DOHH2 (cell line): ENCODE results near the gene MGME1.

ENCODE experiments used
- H3F3A ChIP-seq: fragments of 200-600 bp; sonication (generic), shearing (Covaris generic); 2 replicates; pipeline ENCODE4 v1.6.0; 2016; ENCODE audit warnings: antibody characterized with exemption, mild to moderate bottlenecking; ENCODE audit not compliant: control insufficient read depth, insufficient read depth
- H3K27ac ChIP-seq: fragments of 200-600 bp; sonication (generic); 2 replicates; pipeline ENCODE4 v1.5.1; 2014; ENCODE audit warnings: low read depth, mild to moderate bottlenecking, low read length, moderate library complexity
- H3K27me3 ChIP-seq: fragments of 200-600 bp; sonication (generic); 2 replicates; pipeline ENCODE4 v1.6.1; 2014; ENCODE audit warnings: mild to moderate bottlenecking, low read length, mixed read lengths; ENCODE audit not compliant: control insufficient read depth
- H3K36me3 ChIP-seq: fragments of 200-600 bp; sonication (generic); 2 replicates; pipeline ENCODE4 v1.6.1; 2014; ENCODE audit warnings: mild to moderate bottlenecking, low read length, moderate library complexity, mixed read lengths; ENCODE audit not compliant: control insufficient read depth
- H3K4me1 ChIP-seq: fragments of 200-600 bp; sonication (generic); 2 replicates; pipeline ENCODE4 v1.6.1; 2014; ENCODE audit warnings: mild to moderate bottlenecking, low read length, mixed read lengths; ENCODE audit not compliant: control insufficient read depth
- H3K4me2 ChIP-seq: fragments of 200-600 bp; sonication (generic); 2 replicates; pipeline ENCODE4 v1.6.0; 2014; ENCODE audit warnings: mild to moderate bottlenecking, low read length, moderate library complexity
- H3K4me3 ChIP-seq: fragments of 200-600 bp; sonication (generic); 2 replicates; pipeline ENCODE4 v1.5.1; 2014; ENCODE audit warnings: mild to moderate bottlenecking, low read length, mixed read lengths
- H3K79me2 ChIP-seq: fragments of 200-600 bp; sonication (generic); 2 replicates; pipeline ENCODE4 v1.6.1; 2014; ENCODE audit warnings: mild to moderate bottlenecking, low read length, mixed read lengths; ENCODE audit not compliant: control insufficient read depth
- H3K9me2 ChIP-seq: fragments of 200-600 bp; sonication (generic); replicated peaks from 2 replicates; pipeline ENCODE4 v1.6.1; 2014; ENCODE audit warnings: mild to moderate bottlenecking, low read length, mixed read lengths; ENCODE audit not compliant: control insufficient read depth
- H3K9me3 ChIP-seq: fragments of 200-600 bp; sonication (generic); 2 replicates; pipeline ENCODE4 v1.6.1; 2014; ENCODE audit warnings: antibody characterized with exemption, low read length, mixed read lengths; ENCODE audit not compliant: control insufficient read depth, insufficient read depth
- H4K20me1 ChIP-seq: fragments of 200-600 bp; sonication (generic); 2 replicates; pipeline ENCODE4 v1.6.0; 2014; ENCODE audit warnings: low read depth, mild to moderate bottlenecking, antibody characterized with exemption, low read length, moderate library complexity; ENCODE audit not compliant: control insufficient read depth, insufficient read depth
- CTCF ChIP-seq: fragments of 200-600 bp; sonication (generic); IDR thresholded peaks from one replicate; pipeline ENCODE4 v1.5.1; 2014; ENCODE audit warnings: antibody characterized with exemption, mild to moderate bottlenecking, low read depth, low read length; ENCODE audit not compliant: poor library complexity, severe bottlenecking
- EZH2phosphoT487 ChIP-seq: fragments of 200-600 bp; sonication (generic); IDR thresholded peaks from 2 replicates; pipeline ENCODE4 v1.6.1; 2017; ENCODE audit warnings: borderline replicate concordance, mild to moderate bottlenecking, antibody characterized with exemption, low read length, moderate library complexity, mixed read lengths

The MGME1 gene

GRCh38 chr20:17946040-17946439, 22.8 kb upstream of the MGME1 start:
- TF ChIP-seq EZH2phosphoT487 (no peak), CTCF (no peak)
- peaks cover 78% of the 10 kb centered on the region for H3K79me2 ChIP-seq
- H4K20me1 ChIP-seq = peaks cover 47% of the 10 kb centered on the region; the same call in 1 of the 2 replicates

GRCh38 chr20:17946572-17947473, 22.0 kb upstream of the MGME1 start:
- Histone ChIP-seq H3K9me2 (no peaks in the 10 kb centered on the region), H3K79me2 (peaks cover 86% of the 10 kb centered on the region), H3K4me2 (peak overlapping the region; percentile 80), H3K4me1 (peaks cover 100% of the 10 kb centered on the region), H3K36me3 (peaks cover 99% of the 10 kb centered on the region), H3K27me3 (no peaks in the 10 kb centered on the region), H3F3A (peaks cover 97% of the 10 kb centered on the region), H4K20me1 (peaks cover 54% of the 10 kb centered on the region; the same call in 1 of the 2 replicates), H3K27ac (peak overlapping the region; percentile 79), H3K4me3 (peak overlapping the region; percentile 37), H3K9me3 (no peaks in the 10 kb centered on the region)
- TF ChIP-seq CTCF (no peak), EZH2phosphoT487 (no peak)

More at GRCh38 chr20:17946040-17946439, 22.8 kb upstream of the MGME1 start:
- Histone ChIP-seq H3K4me1 (peaks cover 100% of the 10 kb centered on the region), H3K27ac (peak overlapping the region; percentile 79), H3K9me2 (no peaks in the 10 kb centered on the region), H3K36me3 (peaks cover 99% of the 10 kb centered on the region), H3K4me2 (peak overlapping the region; percentile 80), H3K9me3 (no peaks in the 10 kb centered on the region), H3K4me3 (peak overlapping the region; percentile 37), H3K27me3 (no peaks in the 10 kb centered on the region), H3F3A (peaks cover 98% of the 10 kb centered on the region)

GRCh38 chr20:17947474-17947815, 21.4 kb upstream of the MGME1 start:
- Histone ChIP-seq H3K27ac (peak overlapping the region; percentile 79), H3K4me1 (peaks cover 100% of the 10 kb centered on the region), H3K4me3 (peak overlapping the region; percentile 37), H3K9me2 (no peaks in the 10 kb centered on the region), H3K27me3 (no peaks in the 10 kb centered on the region), H3K79me2 (peaks cover 91% of the 10 kb centered on the region), H3F3A (peaks cover 96% of the 10 kb centered on the region), H4K20me1 (peaks cover 52% of the 10 kb centered on the region; the same call in 1 of the 2 replicates), H3K4me2 (peak overlapping the region; percentile 80), H3K36me3 (peaks cover 99% of the 10 kb centered on the region), H3K9me3 (no peaks in the 10 kb centered on the region)
- TF ChIP-seq EZH2phosphoT487 (no peak), CTCF (no peak)
